Central memory CD8-positive, alpha-beta T cell (primary cell): ENCODE results near the gene ADD1.
A peak's percentile ranks its signal among the peaks of the same experiment; 100 is the strongest.
"Not testable (repeated sequence)": the region's sequence is repeated elsewhere in the genome, so short reads cannot be mapped to it uniquely, and the experiment has no call there.

Experiments
- ATAC-seq: fragments of 150-1000 bp; cut with Tn5 transposase; replicated peaks from 2 replicates; pipeline ENCODE4 v1.10.0; 2022; ENCODE audit warnings: mild to moderate bottlenecking, moderate FRiP score, moderate number of reproducible peaks; ENCODE audit not compliant: poor library complexity, severe bottlenecking; ENCODE audit errors: extremely low read depth
- DNase-seq, 2 donors: peaks; one replicate each; pipeline ENCODE4 v3.0.0; 2021; ENCODE audit warnings: low spot score in 2 of 2
- H3K27ac Mint-ChIP-seq: one replicate; pipeline ENCODE4 v1.8.0; 2022; ENCODE audit warnings: low read depth, mild to moderate bottlenecking, moderate library complexity, mixed read lengths
- H3K27me3 Mint-ChIP-seq: one replicate; pipeline ENCODE4 v1.8.0; 2022; ENCODE audit warnings: mixed read lengths
- H3K36me3 Mint-ChIP-seq: one replicate; pipeline ENCODE4 v1.8.0; 2022; ENCODE audit warnings: mild to moderate bottlenecking, moderate library complexity, mixed read lengths; ENCODE audit not compliant: insufficient read depth
- H3K4me1 Mint-ChIP-seq: one replicate; pipeline ENCODE4 v1.8.0; 2022; ENCODE audit warnings: mixed read lengths
- H3K4me3 Mint-ChIP-seq: one replicate; pipeline ENCODE4 v1.8.0; 2022; ENCODE audit warnings: mild to moderate bottlenecking, moderate library complexity, mixed read lengths
- H3K9me3 Mint-ChIP-seq: one replicate; pipeline ENCODE4 v1.8.0; 2022; ENCODE audit warnings: mixed read lengths

Gene ADD1

DNA sequence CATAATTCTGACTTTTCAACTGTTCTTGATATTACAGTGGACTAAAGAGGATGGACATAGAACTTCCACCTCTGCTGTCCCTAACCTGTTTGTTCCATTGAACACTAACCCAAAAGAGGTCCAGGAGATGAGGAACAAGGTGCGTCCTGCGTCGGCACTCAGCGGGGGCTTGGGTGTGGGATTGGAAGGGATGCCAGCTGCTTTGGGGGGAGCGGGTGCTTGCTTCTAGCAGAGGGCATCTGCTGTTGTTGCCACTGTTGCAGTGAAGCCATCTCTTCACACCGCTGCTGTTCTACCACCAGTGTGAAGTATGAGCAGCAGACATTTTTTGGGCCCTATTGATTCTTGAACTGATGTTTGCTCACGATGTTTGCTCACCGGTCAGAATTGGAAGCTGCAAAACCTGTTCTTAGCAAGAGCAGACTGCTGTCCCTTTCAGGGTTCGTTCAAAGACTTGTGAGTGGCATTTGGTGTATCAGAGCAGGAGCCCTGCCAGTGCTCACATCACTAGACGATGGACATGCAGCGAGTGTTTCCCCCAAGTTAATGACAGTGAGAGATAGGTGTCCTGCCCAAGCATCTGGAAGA, 64.2 kb downstream of the ADD1 start:
- Mint-ChIP-seq H3K27me3 (no peaks in the 10 kb centered on the region), H3K4me3 (no peak overlapping the region), H3K4me1 (peaks cover 25% of the 10 kb centered on the region), H3K27ac (no peak overlapping the region), H3K9me3 (no peaks in the 10 kb centered on the region), H3K36me3 (peaks cover 38% of the 10 kb centered on the region)
- DNase-seq: no peak
- ATAC-seq: no peak

DNA sequence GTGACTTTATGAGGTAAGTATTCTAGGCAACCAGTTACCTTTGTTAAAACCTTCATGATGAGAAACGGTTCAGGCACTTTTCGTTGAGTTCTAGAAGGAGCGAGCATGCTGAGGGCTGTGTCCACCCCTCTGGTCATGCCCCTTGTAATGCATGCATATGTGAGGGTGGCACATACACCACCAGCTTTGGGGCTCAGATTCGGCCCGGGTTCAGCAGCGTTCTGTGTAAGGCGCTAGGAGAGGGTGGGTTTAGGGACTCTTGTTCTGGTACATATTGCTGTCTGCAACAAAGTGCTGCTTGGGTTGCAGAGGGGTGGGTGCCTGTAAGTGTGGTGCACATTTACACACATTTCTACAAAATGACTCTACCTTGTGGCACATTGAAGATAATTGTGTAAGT, 65.0 kb downstream of the ADD1 start:
- Mint-ChIP-seq H3K27ac (no peak overlapping the region), H3K36me3 (peaks cover 44% of the 10 kb centered on the region), H3K4me3 (no peak overlapping the region), H3K9me3 (no peaks in the 10 kb centered on the region), H3K27me3 (no peaks in the 10 kb centered on the region), H3K4me1 (peaks cover 25% of the 10 kb centered on the region)
- ATAC-seq: no peak
- no peak for DNase-seq

DNA sequence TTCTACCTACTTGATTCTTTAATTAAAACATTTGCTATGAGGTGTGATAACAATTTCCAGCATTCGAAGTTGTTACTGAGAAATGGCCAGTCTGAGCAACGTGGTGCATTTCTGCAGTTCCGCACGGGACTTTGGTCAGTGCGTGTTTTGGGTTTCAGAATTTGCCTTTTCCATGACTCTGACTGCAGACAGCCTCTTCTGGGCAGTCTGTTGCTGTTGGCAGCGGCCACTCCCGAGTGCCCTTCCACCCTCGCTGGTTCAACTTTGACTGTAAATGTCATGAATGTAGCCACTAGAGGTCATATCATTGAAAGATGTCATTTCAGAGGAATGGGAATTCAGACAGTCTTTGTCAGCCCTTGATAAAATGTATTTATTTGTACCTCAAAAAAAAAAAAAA, 65.9 kb downstream of the ADD1 start:
- no peak overlapping the region for H3K27ac Mint-ChIP-seq
- no peak overlapping the region for H3K4me3 Mint-ChIP-seq
- DNase-seq: no peak
- H3K36me3 Mint-ChIP-seq: peaks cover 46% of the 10 kb centered on the region
- H3K9me3 Mint-ChIP-seq: no peaks in the 10 kb centered on the region
- no peaks in the 10 kb centered on the region for H3K27me3 Mint-ChIP-seq
- no peak for ATAC-seq
- peaks cover 23% of the 10 kb centered on the region for H3K4me1 Mint-ChIP-seq

DNA sequence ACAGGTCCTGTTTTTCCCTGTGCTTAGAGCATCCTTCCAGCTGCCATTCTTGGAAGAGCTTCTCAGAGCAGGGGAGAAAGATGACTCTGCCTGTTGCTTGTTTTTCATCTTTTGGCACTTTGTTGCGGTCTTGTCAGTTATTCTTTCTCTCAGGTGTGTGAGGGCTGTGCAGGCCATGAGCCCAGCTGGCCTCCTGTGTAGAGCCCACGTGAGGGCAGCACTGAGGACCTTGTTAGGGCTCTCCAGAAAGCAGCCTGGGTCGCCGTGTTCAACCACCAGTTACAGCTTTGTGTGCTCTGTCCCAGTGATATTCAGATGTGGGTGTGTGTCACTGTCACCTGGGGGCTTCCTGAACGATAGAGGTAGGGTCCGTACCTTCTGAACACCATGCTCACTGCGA, 66.8 kb downstream of the ADD1 start:
- no peaks in the 10 kb centered on the region for H3K27me3 Mint-ChIP-seq
- no peaks in the 10 kb centered on the region for H3K9me3 Mint-ChIP-seq
- peaks cover 52% of the 10 kb centered on the region for H3K36me3 Mint-ChIP-seq
- H3K27ac Mint-ChIP-seq: no peak overlapping the region
- no peak for ATAC-seq
- H3K4me1 Mint-ChIP-seq: peaks cover 24% of the 10 kb centered on the region
- DNase-seq: no peak
- no peak overlapping the region for H3K4me3 Mint-ChIP-seq

DNA sequence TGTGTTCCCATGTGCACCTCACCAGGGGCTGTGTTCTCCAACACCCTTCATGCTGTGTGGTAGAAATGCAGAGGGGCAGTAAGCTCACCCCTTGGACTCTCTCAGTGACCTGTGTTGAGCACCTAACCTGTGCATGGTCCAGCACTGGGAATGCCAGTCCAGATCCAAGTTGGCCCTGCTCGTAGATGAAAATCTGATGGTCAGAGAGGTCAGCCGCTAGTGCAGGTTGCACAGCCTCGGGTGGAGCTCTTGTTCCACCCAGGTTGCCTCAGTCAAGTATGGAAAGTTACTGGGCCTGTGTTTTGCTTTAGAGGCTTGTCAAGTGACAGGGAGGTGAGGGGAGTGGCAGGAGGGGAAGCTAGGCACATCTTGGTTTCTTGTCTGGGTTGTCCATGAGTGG, 68.2 kb downstream of the ADD1 start:
- Mint-ChIP-seq H3K27me3 (no peaks in the 10 kb centered on the region), H3K4me3 (no peak overlapping the region), H3K9me3 (no peaks in the 10 kb centered on the region), H3K36me3 (peaks cover 52% of the 10 kb centered on the region), H3K27ac (no peak overlapping the region), H3K4me1 (peaks cover 14% of the 10 kb centered on the region)
- ATAC-seq (no peak), DNase-seq (no peak)

DNA sequence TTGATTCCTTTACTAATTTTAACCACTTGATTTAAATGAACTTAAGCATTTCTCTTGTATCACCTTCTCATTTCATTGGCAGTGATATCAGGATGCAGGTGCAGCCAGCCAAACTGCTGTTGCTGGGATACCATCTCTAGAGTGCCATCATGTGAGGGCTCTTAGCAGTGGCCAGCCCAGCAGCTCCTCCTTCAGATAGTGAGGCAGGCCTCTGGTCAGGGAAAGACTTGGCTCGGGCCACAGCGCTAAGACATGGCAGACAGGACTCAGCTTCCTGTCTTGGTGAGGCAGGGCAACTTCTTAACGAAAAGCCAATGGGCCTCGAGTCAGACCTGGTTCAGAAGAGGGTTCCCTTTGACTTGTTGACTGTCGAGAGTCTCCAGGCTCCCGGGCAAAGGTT, 69.5 kb downstream of the ADD1 start:
- peaks cover 21% of the 10 kb centered on the region for H3K4me1 Mint-ChIP-seq
- H3K9me3 Mint-ChIP-seq: no peaks in the 10 kb centered on the region
- no peak overlapping the region for H3K27ac Mint-ChIP-seq
- no peak for DNase-seq
- no peak overlapping the region for H3K4me3 Mint-ChIP-seq
- H3K27me3 Mint-ChIP-seq: no peaks in the 10 kb centered on the region
- ATAC-seq: no peak
- H3K36me3 Mint-ChIP-seq: peaks cover 53% of the 10 kb centered on the region

DNA sequence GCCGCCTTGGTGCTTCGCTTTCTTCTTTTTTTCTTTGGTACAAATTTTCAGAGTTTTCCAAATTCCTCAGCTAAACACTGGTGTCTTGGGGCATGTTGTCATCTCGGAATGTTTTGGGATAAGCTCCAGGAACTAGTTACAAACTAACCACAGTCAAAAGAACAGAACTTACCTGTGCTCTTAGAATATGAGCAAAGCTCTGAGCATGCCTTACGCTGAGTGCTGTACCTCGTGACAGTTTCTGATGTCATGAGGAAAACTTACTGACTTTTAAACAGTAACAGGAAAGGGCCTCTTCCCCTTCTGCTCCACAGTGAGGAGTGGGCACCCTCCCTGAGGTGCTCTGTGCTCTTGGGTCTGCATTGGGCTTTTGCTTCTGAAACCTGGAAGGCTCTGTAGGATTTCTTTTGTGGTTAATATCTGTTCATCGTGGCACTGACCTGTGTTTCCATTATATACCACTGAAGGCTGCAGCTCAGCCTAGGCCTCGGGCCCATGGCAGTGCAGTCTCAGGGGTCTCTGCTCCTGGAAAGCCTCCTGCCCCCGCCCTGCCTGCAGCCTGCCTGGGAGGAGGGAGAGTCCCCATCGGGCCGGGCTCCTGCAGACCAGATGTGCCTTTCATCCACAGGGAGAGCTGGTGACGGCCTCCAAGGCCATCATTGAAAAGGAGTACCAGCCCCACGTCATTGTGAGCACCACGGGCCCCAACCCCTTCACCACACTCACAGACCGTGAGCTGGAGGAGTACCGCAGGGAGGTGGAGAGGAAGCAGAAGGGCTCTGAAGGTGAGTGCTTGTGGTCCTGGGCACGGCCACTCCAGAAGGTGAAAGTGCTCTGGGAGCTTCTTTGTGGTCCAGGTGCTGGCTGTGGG, 70.8 kb downstream of the ADD1 start:
- Mint-ChIP-seq H3K4me1 (peaks cover 28% of the 10 kb centered on the region), H3K27me3 (no peaks in the 10 kb centered on the region), H3K36me3 (peaks cover 59% of the 10 kb centered on the region), H3K27ac (peak overlapping the region; percentile 25), H3K9me3 (no peaks in the 10 kb centered on the region), H3K4me3 (no peak overlapping the region)
- ATAC-seq (no peak), DNase-seq (no peak)

DNA sequence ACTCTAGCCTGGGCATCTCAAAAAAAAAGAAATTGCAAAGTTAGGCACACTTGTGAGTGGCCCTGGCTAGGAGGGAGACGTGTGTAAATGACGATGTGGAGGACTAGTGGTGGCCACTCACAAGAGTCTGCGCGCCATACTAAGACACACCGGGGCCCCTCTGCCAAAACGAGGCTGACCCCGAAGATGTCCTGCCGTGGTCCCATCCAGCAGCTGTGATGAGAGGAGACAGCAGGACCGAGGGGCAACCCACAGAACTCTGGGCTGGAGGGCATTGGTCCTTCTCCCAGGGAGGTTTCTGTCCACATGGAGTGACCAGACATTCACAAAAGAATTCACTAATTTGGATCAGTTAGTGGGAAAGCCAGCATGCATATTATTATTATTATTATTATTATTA, 72.1 kb downstream of the ADD1 start:
- H3K9me3 Mint-ChIP-seq: no peaks in the 10 kb centered on the region
- H3K27ac Mint-ChIP-seq: no peak overlapping the region
- no peaks in the 10 kb centered on the region for H3K27me3 Mint-ChIP-seq
- no peak for DNase-seq
- H3K4me1 Mint-ChIP-seq: peaks cover 41% of the 10 kb centered on the region
- no peak for ATAC-seq
- no peak overlapping the region for H3K4me3 Mint-ChIP-seq
- H3K36me3 Mint-ChIP-seq: peaks cover 53% of the 10 kb centered on the region

DNA sequence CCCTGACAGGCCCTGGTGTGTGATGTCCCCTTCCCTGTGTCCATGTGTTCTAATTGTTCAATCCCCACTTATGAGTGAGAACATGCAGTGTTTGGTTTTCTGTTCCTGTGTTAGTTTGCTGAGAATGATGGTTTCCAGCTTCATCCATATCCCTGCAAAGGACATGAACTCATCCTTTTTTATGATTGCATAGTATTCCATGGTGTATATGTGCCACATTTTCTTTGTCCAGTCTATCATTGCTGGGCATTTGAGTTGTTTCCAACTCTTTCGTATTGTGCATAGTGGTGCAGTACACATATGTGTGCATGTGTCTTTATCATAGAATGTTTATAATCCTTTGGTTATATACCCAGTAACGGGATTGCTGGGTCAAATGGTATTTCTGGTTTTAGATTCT, 73.1 kb downstream of the ADD1 start:
- H3K36me3 Mint-ChIP-seq: peaks cover 52% of the 10 kb centered on the region
- H3K4me1 Mint-ChIP-seq: peaks cover 48% of the 10 kb centered on the region

DNA sequence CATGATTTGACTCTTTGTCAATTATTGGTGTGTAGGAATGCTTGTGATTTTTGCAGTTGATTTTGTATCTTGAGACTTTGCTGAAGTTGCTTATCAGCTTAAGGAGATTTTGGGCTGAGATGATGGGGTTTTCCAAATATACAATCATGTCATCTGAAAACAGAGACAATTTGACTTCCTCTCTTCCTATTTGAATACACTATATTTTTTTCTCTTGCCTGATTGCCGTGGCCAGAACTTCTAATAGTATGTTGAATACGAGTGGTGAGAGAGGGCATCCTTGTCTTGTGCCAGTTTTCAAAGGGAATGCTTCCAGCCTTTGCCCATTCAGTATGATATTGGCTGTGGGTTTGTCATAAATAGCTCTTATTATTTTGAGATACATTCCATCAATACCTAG, 74.7 kb downstream of the ADD1 start:
- not testable (repeated sequence) for DNase-seq, H3K4me3 Mint-ChIP-seq, ATAC-seq, H3K27ac Mint-ChIP-seq, H3K27me3 Mint-ChIP-seq, H3K9me3 Mint-ChIP-seq
- H3K4me1 Mint-ChIP-seq: peaks cover 64% of the 10 kb centered on the region
- peaks cover 50% of the 10 kb centered on the region for H3K36me3 Mint-ChIP-seq

More for the DNA sequence above, 73.1 kb downstream of the ADD1 start:
- H3K27me3 Mint-ChIP-seq, H3K4me3 Mint-ChIP-seq, H3K9me3 Mint-ChIP-seq, DNase-seq, H3K27ac Mint-ChIP-seq, ATAC-seq: not testable (repeated sequence)

DNA sequence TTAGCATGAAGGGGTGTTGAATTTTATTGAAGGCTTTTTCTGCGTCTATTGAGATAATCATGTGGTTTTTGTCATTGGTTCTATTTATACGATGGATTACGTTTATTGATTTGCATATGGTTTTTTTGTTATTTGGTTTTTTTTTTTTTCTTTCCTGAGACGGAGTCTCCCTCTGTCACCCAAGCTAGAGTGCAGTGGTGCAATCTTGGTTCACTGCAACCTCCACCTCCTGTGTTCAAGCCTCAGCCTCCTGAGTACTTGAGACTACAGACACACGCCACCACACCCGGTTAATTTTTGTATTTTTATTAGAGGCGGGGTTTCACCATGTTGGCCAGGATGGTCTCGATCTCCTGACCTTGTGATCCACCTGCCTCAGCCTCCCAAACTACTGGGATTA, 75.1 kb downstream of the ADD1 start:
- H3K4me1 Mint-ChIP-seq: peaks cover 68% of the 10 kb centered on the region
- ATAC-seq: not testable (repeated sequence)

DNA sequence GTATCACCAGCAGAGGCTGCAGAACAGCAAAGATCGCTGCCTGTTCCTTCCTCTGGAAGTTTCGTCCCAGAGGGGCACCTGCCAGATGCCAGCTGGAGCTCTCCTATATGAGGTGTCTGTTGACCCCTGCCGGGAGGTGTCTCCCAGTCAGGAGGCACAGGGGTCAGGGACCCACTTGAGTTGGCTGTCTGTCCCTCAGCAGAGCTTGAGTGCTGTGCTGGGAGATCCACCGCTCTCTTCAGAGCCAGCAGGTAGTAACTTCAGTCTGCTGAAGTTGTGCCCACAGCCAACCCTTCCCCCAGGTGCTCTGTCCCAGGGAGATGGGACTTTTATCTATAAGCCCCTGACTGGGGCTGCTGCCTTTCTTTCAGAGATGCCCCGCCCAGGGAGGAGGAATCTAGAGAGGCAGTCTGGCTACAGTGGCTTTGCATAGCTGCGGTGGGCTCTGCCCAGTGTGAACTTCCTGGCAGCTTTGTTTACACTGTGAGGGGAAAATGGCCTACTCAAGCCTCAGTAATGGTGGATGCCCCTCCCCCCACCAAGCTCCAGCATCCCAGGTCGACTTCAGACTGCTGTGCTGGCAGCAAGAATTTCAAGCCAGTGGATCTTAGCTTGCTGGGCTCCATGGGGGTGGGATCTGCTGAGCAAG, 78.9 kb downstream of the ADD1 start:
- Mint-ChIP-seq H3K27ac (peak overlapping the region; percentile 83), H3K4me3 (peak overlapping the region; percentile 50), H3K36me3 (peaks cover 33% of the 10 kb centered on the region), H3K4me1 (peaks cover 54% of the 10 kb centered on the region)
- DNase-seq (peak in 1 of 2 donors; percentile 54), ATAC-seq (peak; percentile 76)
- H3K27me3 Mint-ChIP-seq, H3K9me3 Mint-ChIP-seq: not testable (repeated sequence)

More for the DNA sequence above, 75.1 kb downstream of the ADD1 start:
- peaks cover 51% of the 10 kb centered on the region for H3K36me3 Mint-ChIP-seq
- not testable (repeated sequence) for H3K4me3 Mint-ChIP-seq, DNase-seq, H3K9me3 Mint-ChIP-seq, H3K27me3 Mint-ChIP-seq, H3K27ac Mint-ChIP-seq

DNA sequence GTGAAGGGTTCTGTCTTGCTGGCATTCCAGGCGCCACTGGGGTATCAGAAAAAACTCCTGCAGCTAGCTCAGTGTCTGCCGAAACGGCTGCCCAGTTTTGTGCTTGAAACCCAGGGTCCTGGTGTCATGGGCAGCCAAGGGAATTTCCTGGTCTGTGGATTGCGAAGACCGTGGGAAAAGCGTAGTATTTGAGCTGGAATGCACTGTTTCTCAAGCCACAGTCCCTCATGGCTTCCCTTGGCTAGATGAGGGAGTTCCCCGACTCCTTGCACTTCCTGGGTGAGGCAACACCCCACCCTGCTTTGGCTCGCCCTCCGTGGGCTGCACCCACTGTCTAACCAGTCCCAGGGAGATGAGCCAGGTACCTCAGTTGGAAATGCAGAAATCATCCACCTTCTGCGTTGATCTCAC, 79.5 kb downstream of the ADD1 start:
- Mint-ChIP-seq H3K27ac (peak overlapping the region; percentile 83), H3K36me3 (peaks cover 35% of the 10 kb centered on the region), H3K27me3 (no peaks in the 10 kb centered on the region), H3K4me1 (peaks cover 48% of the 10 kb centered on the region), H3K9me3 (no peaks in the 10 kb centered on the region), H3K4me3 (peak overlapping the region; percentile 68)
- no peak for DNase-seq
- ATAC-seq: peak; percentile 32
